GM18505 (cell line): ENCODE measurements around the gene RNU11.
"Not testable (repeated sequence)": the region's sequence is repeated elsewhere in the genome, so short reads cannot be mapped to it uniquely, and the experiment has no call there.

ENCODE experiments used
- ATAC-seq: cut with Tn5 transposase; IDR thresholded peaks from one replicate; pipeline ENCODE4 v1.9.1; 2021; ENCODE audit not compliant: unreplicated experiment
- POLR2A ChIP-seq: IDR thresholded peaks from 4 replicates; pipeline ENCODE4 v1.6.1; 2011; ENCODE audit warnings: borderline replicate concordance; ENCODE audit not compliant: insufficient read depth, insufficient read length; ENCODE audit errors: extremely low read depth

RNU11 gene

GRCh38 chr1:28675924-28676257 is 27.5 kb downstream of the RNU11 start:
- no peak for ATAC-seq
- no peak for TF ChIP-seq POLR2A

GRCh38 chr1:28680151-28680550 is 31.8 kb downstream of the RNU11 start:
- no peak for TF ChIP-seq POLR2A
- ATAC-seq, result no peak

GRCh38 chr1:28682840-28683239 is 34.4 kb downstream of the RNU11 start:
- no peak for TF ChIP-seq POLR2A

GRCh38 chr1:28684937-28685336 is 36.5 kb downstream of the RNU11 start:
- no peak for TF ChIP-seq POLR2A
- ATAC-seq, result no peak

More at GRCh38 chr1:28682840-28683239, 34.4 kb downstream of the RNU11 start:
- ATAC-seq, result no peak

- ATAC-seq, result not testable (repeated sequence)
These were observed 43.2 kb downstream of the RNU11 start for GRCh38 chr1:28691627-28692026.
